ENCODE results near the gene IGF2BP3. TPM values are rescaled to one million over a fixed set of nuclear protein-coding genes. Genes with fewer than 3 reads are reported as not detected.
"Not testable (repeated sequence)": the region's sequence is repeated elsewhere in the genome, so short reads cannot be mapped to it uniquely, and the experiment has no call there.

Gene IGF2BP3
- total RNA-seq, 1 experiment from 2014 or later, result 80.2 TPM

DNA sequence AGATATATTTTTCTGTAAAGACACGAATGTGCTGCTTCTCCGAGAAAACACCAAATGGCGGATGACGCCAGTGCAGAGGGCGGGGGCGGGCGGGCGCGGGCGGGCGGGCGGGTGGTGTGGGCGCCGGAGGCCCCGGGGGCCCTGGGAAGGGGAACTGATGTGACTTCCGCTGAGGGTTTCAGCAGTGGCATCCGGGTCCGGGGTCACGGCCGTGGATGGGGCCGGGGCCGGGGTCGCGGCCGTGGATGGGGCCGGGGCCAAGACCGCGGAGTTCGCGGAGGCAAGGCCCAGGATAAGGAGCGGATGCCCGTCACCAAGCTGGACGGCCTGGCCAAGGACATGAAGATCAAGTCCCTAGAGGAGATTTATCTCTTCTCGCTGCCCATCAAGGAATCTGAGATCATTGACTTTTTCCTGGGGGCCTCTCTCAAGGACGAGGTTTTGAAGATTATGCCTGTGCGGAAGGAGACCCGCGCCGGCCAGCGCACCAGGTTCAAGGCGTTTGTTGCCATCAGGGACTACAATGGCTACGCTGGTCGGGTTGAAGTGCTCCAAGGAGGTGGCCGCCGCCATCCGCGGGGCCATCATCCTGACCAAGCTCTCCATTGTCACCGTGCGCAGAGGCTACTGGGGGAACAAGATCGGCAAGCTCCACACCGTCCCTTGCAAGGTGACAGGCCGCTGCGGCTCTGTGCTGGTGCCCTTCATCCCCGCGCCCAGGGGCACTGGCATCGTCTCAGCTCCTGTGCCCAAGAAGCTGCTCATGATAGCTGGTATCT lies 20.3 kb upstream of the IGF2BP3 start:
- TF ChIP-seq TCF7L2 (IDR thresholded peaks at IDR 0.05; ENCODE audit: low read depth, low read length) (no peak), SIN3A (IDR thresholded peaks at IDR 0.05; ENCODE audit: borderline replicate concordance, insufficient read depth, low read depth, low read length) (no peak), POLR2AphosphoS5 (IDR thresholded peaks at IDR 0.05; ENCODE audit: low read depth, low read length) (no peak; the same call in 1 of the 2 replicates), REST (IDR thresholded peaks at IDR 0.05; ENCODE audit: insufficient read depth in 1 of 2, low read depth in 2 of 2, low read length in 1 of 2) (no peak)
- TF ChIP-seq, protein P1, sequence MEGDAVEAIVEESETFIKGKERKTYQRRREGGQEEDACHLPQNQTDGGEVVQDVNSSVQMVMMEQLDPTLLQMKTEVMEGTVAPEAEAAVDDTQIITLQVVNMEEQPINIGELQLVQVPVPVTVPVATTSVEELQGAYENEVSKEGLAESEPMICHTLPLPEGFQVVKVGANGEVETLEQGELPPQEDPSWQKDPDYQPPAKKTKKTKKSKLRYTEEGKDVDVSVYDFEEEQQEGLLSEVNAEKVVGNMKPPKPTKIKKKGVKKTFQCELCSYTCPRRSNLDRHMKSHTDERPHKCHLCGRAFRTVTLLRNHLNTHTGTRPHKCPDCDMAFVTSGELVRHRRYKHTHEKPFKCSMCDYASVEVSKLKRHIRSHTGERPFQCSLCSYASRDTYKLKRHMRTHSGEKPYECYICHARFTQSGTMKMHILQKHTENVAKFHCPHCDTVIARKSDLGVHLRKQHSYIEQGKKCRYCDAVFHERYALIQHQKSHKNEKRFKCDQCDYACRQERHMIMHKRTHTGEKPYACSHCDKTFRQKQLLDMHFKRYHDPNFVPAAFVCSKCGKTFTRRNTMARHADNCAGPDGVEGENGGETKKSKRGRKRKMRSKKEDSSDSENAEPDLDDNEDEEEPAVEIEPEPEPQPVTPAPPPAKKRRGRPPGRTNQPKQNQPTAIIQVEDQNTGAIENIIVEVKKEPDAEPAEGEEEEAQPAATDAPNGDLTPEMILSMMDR (IDR thresholded peaks at IDR 0.05), result no peak
- BruUV-seq (replicated peaks), result TSS peak; percentile 91
- intact Hi-C loops (cut with micrococcal nuclease; ENCODE audit: unreplicated experiment), result no loop called here
- DNase-seq (ENCODE audit: low read depth, low spot score), result no peak
- Histone ChIP-seq H3K9me3 (ENCODE audit: control insufficient read depth, insufficient read depth, low read depth, low read length) (no peaks in the 10 kb centered on the region), H3K27ac (ENCODE audit: low read length) (peak overlapping the region; percentile 89), H3K4me1 (ENCODE audit: control insufficient read depth, insufficient read depth, low read length) (peaks cover 4% of the 10 kb centered on the region), H3K36me3 (ENCODE audit: control insufficient read depth, insufficient read depth, low read length) (no peaks in the 10 kb centered on the region), H3K27me3 (ENCODE audit: control insufficient read depth, insufficient read depth, low read length) (no peaks in the 10 kb centered on the region), H3K4me3 (ENCODE audit: low read depth in 2 of 2, low read length in 2 of 2) (peak overlapping the region; percentile 50 to 65)
- ChIA-PET CTCF (interaction anchor here (0.6 kb wide), 1 partner anchor 218 kb away, joined by 5 read pairs; no protein-coding TSS in a partner anchor), POLR2A (interaction anchor here (0.6 kb wide), 1 partner anchor 18 kb away, joined by 3 read pairs; no protein-coding TSS in a partner anchor)
- ATAC-seq, result peak; percentile 80
- in situ Hi-C loops (cut with HindIII; ENCODE audit: low pct_unique_long_range_greater_than_20kb, low sequenced_read_pairs), result no loop called here

DNA sequence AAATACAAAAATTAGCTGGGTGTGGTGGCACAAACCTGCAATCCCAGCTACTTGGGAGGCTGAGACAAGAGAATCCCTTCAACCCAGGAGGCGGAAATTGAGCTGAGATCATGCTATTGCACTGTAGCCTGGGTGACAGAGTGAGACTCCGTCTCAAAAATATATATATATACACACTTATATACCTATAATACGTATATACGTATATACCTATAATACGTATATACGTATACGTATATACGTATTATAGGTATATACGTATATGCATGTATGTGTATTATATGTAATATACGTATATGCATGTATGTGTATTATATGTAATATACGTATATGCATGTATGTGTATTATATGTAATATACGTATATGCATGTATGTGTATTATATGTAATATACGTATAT lies 18.4 kb upstream of the IGF2BP3 start:
- CTCF ChIA-PET; in situ Hi-C loops (cut with HindIII; ENCODE audit: low pct_unique_long_range_greater_than_20kb, low sequenced_read_pairs): not testable (repeated sequence)

DNA sequence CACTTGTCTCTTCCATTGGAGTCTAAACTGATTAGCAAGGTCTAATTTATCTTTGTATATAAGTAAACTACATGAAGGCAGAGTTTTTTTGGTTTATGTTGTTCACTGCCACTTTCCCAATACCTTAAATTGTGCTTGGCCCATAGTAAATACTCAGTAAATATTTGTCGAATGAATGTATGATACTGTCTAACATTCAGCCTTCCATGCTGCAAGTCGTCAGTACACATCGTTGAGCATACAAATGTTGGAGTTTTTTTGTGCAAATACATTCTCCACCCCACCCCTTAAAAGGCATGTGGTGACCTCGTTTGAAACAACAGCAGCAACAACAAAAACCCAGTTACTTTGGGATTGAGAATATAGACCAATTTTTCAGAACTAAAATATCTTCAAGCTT lies 17.4 kb upstream of the IGF2BP3 start:
- in situ Hi-C loops (cut with HindIII; ENCODE audit: low pct_unique_long_range_greater_than_20kb, low sequenced_read_pairs), result no loop called here
- DNase-seq (ENCODE audit: low read depth, low spot score) (no peak), ATAC-seq (no peak)
- peaks cover 4% of the 10 kb centered on the region for H3K4me1 ChIP-seq (ENCODE audit: control insufficient read depth, insufficient read depth, low read length)
- CTCF ChIA-PET, result interaction anchor here (0.6 to 0.7 kb wide), 2 partner anchors 59 to 224 kb away, joined by 3 to 4 read pairs; no protein-coding TSS in a partner anchor
- H3K36me3 ChIP-seq (ENCODE audit: control insufficient read depth, insufficient read depth, low read length), result no peaks in the 10 kb centered on the region
- POLR2A ChIA-PET, result interaction anchor here (0.6 to 0.7 kb wide), 3 partner anchors 134 to 1919 kb away, joined by 3 to 7 read pairs (median 5); no protein-coding TSS in a partner anchor
- BruUV-seq (replicated peaks), result no TSS peak
- TF ChIP-seq REST (IDR thresholded peaks at IDR 0.05; ENCODE audit: insufficient read depth in 1 of 2, low read depth in 2 of 2, low read length in 1 of 2) (no peak), TCF7L2 (IDR thresholded peaks at IDR 0.05; ENCODE audit: low read depth, low read length) (no peak), SIN3A (IDR thresholded peaks at IDR 0.05; ENCODE audit: borderline replicate concordance, insufficient read depth, low read depth, low read length) (no peak)
- TF ChIP-seq, protein P1 (IDR thresholded peaks at IDR 0.05), result no peak
- H3K9me3 ChIP-seq (ENCODE audit: control insufficient read depth, insufficient read depth, low read depth, low read length), result no peaks in the 10 kb centered on the region
- intact Hi-C loops (cut with micrococcal nuclease; ENCODE audit: unreplicated experiment), result no loop called here
- H3K4me3 ChIP-seq (ENCODE audit: low read depth in 2 of 2, low read length in 2 of 2), result no peak overlapping the region
- H3K27me3 ChIP-seq (ENCODE audit: control insufficient read depth, insufficient read depth, low read length), result no peaks in the 10 kb centered on the region
- no peak overlapping the region for H3K27ac ChIP-seq (ENCODE audit: low read length)

More for the DNA sequence above, 18.4 kb upstream of the IGF2BP3 start:
- H3K9me3 ChIP-seq (ENCODE audit: control insufficient read depth, insufficient read depth, low read depth, low read length); H3K27me3 ChIP-seq (ENCODE audit: control insufficient read depth, insufficient read depth, low read length); H3K36me3 ChIP-seq (ENCODE audit: control insufficient read depth, insufficient read depth, low read length); POLR2A ChIA-PET; H3K4me1 ChIP-seq (ENCODE audit: control insufficient read depth, insufficient read depth, low read length); BruUV-seq (replicated peaks); intact Hi-C loops (cut with micrococcal nuclease; ENCODE audit: unreplicated experiment); H3K4me3 ChIP-seq (ENCODE audit: low read depth in 2 of 2, low read length in 2 of 2); ATAC-seq; H3K27ac ChIP-seq (ENCODE audit: low read length); DNase-seq (ENCODE audit: low read depth, low spot score): not testable (repeated sequence)

Measured in Panc1 (cell line).